SK-N-SH (cell line): ENCODE measurements around the gene ADGRG3.

Experiments
- JUND ChIP-seq: IDR thresholded peaks from 2 replicates; pipeline ENCODE4 v1.4.0; 2012
- POLR2AphosphoS5 ChIP-seq: IDR thresholded peaks from 2 replicates; pipeline ENCODE4 v1.6.1; 2012; ENCODE audit warnings: low read depth, low read length

- TF ChIP-seq JUND = no peak
- TF ChIP-seq POLR2AphosphoS5 = no peak
Measured at GRCh38 chr16:57672824-57673223, 4.7 kb downstream of the ADGRG3 start.
